ENCODE measurements around the gene SNPH.

The SNPH gene

GRCh38 chr20:1327241-1327653, 61.2 kb downstream of the SNPH start:
- TF ChIP-seq CTCF (IDR thresholded peaks at IDR 0.05): no peak

DNA sequence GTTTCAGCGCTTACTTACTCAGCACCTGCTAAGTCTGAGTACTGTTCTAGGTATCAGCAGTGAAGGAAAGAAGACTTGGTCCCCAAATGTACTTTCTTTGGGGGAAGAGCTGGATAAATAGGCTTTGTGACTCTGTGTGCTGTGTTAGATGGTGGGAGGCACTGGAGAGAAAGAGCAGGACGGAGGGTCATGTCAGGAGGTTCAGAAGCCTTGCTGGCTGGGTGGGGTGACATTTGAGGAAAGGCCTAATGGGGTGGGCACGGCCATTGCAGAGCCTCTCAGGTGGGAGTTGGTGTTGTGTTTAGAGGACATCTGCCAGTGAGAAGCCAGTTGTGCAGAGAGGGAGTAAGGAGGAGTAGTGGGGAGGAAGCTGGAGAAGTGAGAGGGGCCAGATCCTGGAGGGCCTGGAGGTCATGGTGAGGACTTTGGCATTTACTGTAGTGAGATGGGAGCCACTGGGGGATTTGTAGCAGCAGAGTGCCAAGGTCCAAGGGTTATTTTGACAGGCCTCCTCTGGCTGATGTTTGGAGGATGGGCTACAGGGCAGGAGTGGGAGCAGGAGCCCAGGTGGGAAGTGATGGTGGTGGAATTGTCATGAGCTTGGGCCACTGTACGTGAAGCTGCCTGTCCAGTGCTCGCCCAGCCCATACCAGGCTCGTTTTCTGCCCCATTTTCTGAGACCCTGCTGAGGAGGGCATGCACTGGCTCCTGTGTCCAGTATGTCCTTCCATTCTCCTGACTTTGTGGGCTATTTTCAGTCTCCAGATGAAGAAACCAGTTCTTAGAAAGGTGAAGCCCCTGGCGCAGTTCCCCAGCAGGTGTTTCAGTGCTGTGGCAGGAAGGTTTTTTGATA, 62.0 kb downstream of the SNPH start:
- peak overlapping the region; percentile 42 for H3K27ac ChIP-seq
- no peak for TF ChIP-seq CTCF (IDR thresholded peaks at IDR 0.05)
- no peak for TF ChIP-seq ZFX (IDR thresholded peaks at IDR 0.05; ENCODE audit: borderline replicate concordance)

More at GRCh38 chr20:1327241-1327653, 61.2 kb downstream of the SNPH start:
- no peak overlapping the region for H3K27ac ChIP-seq

GRCh38 chr20:1328680-1329330, 62.7 kb downstream of the SNPH start, which contains the start of gene SDCBP2:
Gene SDCBP2 (minus strand): TSS chr20:1329139. CDS start chr20:1320416, 8,723 bp downstream.
- TF ChIP-seq ZFX (IDR thresholded peaks at IDR 0.05; ENCODE audit: borderline replicate concordance) (no peak), CTCF (IDR thresholded peaks at IDR 0.05) (no peak)
- H3K27ac ChIP-seq: peak within 1 kb of the TSS; percentile 42

- TF ChIP-seq CTCF (IDR thresholded peaks at IDR 0.05) (no peak), ZFX (IDR thresholded peaks at IDR 0.05; ENCODE audit: borderline replicate concordance) (no peak)
- H3K27ac ChIP-seq: no peak overlapping the region
These were observed 64.2 kb downstream of the SNPH start for GRCh38 chr20:1330075-1330830.

DNA sequence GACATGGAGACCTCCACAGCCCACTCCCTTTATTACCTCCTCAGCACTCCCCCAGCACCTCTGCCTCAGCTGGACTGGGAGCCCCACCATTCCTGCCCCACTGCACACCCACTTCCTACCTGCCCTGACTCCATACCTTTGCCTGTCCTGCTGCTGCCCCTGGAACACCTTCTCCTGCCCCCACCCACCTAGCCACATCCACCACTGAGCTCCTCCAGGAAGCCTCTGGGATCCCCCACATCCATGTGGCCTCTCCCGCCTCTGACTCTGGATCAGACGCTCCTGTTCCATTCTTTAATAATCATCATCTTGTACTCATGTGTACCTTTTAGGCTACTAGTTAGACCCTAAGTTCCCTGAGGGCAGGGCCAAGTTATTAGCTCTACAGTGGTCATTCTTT, 65.0 kb downstream of the SNPH start:
- H3K27ac ChIP-seq: no peak overlapping the region
- no peak for TF ChIP-seq ZFX (IDR thresholded peaks at IDR 0.05; ENCODE audit: borderline replicate concordance)
- TF ChIP-seq CTCF (IDR thresholded peaks at IDR 0.05): no peak

DNA sequence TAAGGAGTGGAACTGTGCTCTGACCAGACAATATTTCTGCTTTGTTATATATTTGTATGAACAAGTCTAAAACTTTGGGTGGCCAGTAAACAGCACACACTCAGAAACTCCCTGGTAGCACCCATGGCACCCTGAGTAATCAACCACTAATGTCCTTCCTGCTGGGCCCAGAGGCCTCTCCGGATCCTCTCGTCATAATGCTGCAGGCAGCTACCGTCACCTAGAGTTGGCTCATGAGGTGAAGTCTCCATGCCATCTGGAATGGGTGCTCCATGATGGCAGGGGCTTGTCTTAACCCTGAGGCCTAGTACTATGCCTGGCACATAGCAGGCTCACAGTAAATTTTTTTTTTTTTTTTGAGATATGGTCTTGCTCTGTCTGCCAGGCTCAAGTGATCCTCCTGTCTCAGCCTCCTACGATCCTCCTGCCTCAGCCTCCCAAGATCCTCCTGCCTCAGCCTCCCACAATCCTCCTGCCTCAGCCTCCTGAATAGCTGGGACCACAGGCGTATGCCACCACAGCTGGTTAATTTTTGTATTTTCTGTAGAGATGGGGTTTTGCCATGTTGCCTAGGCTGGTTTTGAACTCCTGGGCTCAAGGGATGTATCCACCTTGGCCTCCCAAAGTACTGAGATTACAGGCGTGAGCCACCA, 65.8 kb downstream of the SNPH start:
- TF ChIP-seq ZFX (IDR thresholded peaks at IDR 0.05; ENCODE audit: borderline replicate concordance): no peak
- TF ChIP-seq CTCF (IDR thresholded peaks at IDR 0.05): no peak

More for the DNA sequence above, 65.8 kb downstream of the SNPH start:
- no peak overlapping the region for H3K27ac ChIP-seq
